Muscle of arm (tissue), 14 donors: ENCODE results near the gene RSPO3. TPM values are rescaled to one million over a fixed set of nuclear protein-coding genes. Genes with fewer than 3 reads are reported as not detected.
"Not testable (repeated sequence)": the region's sequence is repeated elsewhere in the genome, so short reads cannot be mapped to it uniquely, and the experiment has no call there.

ENCODE experiments used
- DNase-seq: peaks from one replicate; pipeline ENCODE4 v3.0.0-alpha.2; 2013
- long read RNA-seq, 11 donors: transcript quantifications; one replicate each; lab custom pipeline, GENCODE V29; 2026
- polyA plus RNA-seq, 12 donors: library from polyadenylated mRNA; unstranded; fragments of 120-200 nt; gene quantifications; one replicate each; pipeline ENCODE4 v1.2.1, GENCODE V29; 2013; ENCODE audit not compliant: insufficient read length in 12 of 12

The RSPO3 gene
- polyA plus RNA-seq: 10 to 100 TPM in 11 of 12 donors, not detected in 1; 11.9 to 26.7 (median 18.2) TPM
- long read RNA-seq, donor 1: 0 reads
- long read RNA-seq, donor 2, partial matches to known transcripts: 0 of 3 reads
- long read RNA-seq, donor 2, other reads (novel, unspliced or antisense): 0 of 3 reads
- long read RNA-seq, donor 3, partial matches to known transcripts: 0 of 3 reads
- long read RNA-seq, donor 3, other reads (novel, unspliced or antisense): 0 of 3 reads
- long read RNA-seq, donor 4, partial matches to known transcripts: 0 of 3 reads
- long read RNA-seq, donor 4, other reads (novel, unspliced or antisense): 0 of 3 reads
- long read RNA-seq, donor 5, partial matches to known transcripts: 0 of 5 reads
- long read RNA-seq, donor 5, other reads (novel, unspliced or antisense): 0 of 5 reads
- long read RNA-seq, donor 6, partial matches to known transcripts: 0 of 2 reads
- long read RNA-seq, donor 6, other reads (novel, unspliced or antisense): 0 of 2 reads
- long read RNA-seq, donor 7, transcript RSPO3-201 (5 exons, 2,697 nt): major isoform, 5 of 5 reads
- long read RNA-seq, donor 7, partial matches to known transcripts: 0 of 5 reads
- long read RNA-seq, donor 7, other reads (novel, unspliced or antisense): 0 of 5 reads
- long read RNA-seq, donor 8, transcript RSPO3-201 (5 exons, 2,697 nt): major isoform, 6 of 7 reads
- long read RNA-seq, donor 8, partial matches to known transcripts: 0 of 7 reads
- long read RNA-seq, donor 8, other reads (novel, unspliced or antisense): 0 of 7 reads
- long read RNA-seq, donor 9, partial matches to known transcripts: 0 of 3 reads
- long read RNA-seq, donor 9, other reads (novel, unspliced or antisense): 0 of 3 reads
- long read RNA-seq, donor 10, partial matches to known transcripts: 0 of 7 reads
- long read RNA-seq, donor 10, other reads (novel, unspliced or antisense): 0 of 7 reads
- long read RNA-seq, donor 11, partial matches to known transcripts: 0 of 4 reads
- long read RNA-seq, donor 11, other reads (novel, unspliced or antisense): 0 of 4 reads

GRCh38 chr6:127118298-127119101 is at the start of gene RSPO3:
TSS of gene RSPO3 (plus strand) at chr6:127118671. CDS start at chr6:127119193, 522 bp downstream.
- DNase-seq: peak; percentile 80

- DNase-seq: no peak
These were observed 48.7 kb upstream of the RSPO3 start for GRCh38 chr6:127069659-127070279.

GRCh38 chr6:127073222-127073621 is 45.2 kb upstream of the RSPO3 start:
- DNase-seq: no peak

- no peak for DNase-seq
These were observed 42.0 kb upstream of the RSPO3 start for GRCh38 chr6:127076466-127076865.

GRCh38 chr6:127077886-127078285 is 40.6 kb upstream of the RSPO3 start:
- no peak for DNase-seq

- DNase-seq: no peak
These were observed 39.8 kb upstream of the RSPO3 start for GRCh38 chr6:127078669-127079068.

GRCh38 chr6:127079681-127080080 is 38.8 kb upstream of the RSPO3 start:
- no peak for DNase-seq

- no peak for DNase-seq
These were observed 38.4 kb upstream of the RSPO3 start for GRCh38 chr6:127080081-127080480.

- DNase-seq: no peak
These were observed 35.1 kb upstream of the RSPO3 start for GRCh38 chr6:127083231-127083962.

- no peak for DNase-seq
These were observed 34.5 kb upstream of the RSPO3 start for GRCh38 chr6:127083963-127084310.

- DNase-seq: no peak
These were observed 33.3 kb upstream of the RSPO3 start for GRCh38 chr6:127085181-127085580.

GRCh38 chr6:127090051-127090450 is 28.4 kb upstream of the RSPO3 start:
- DNase-seq: no peak

- DNase-seq: no peak
These were observed 26.0 kb upstream of the RSPO3 start for GRCh38 chr6:127092466-127092865.

- DNase-seq: no peak
These were observed 23.7 kb upstream of the RSPO3 start for GRCh38 chr6:127094791-127095190.

- DNase-seq: no peak
These were observed 22.3 kb upstream of the RSPO3 start for GRCh38 chr6:127096167-127096566.

GRCh38 chr6:127097442-127097841 is 21.0 kb upstream of the RSPO3 start:
- DNase-seq: not testable (repeated sequence)

GRCh38 chr6:127100510-127101140 is 17.8 kb upstream of the RSPO3 start:
- DNase-seq: no peak

GRCh38 chr6:127102299-127102698 is 16.2 kb upstream of the RSPO3 start:
- DNase-seq: no peak

GRCh38 chr6:127102859-127103258 is 15.6 kb upstream of the RSPO3 start:
- DNase-seq: no peak

GRCh38 chr6:127103482-127103881 is 15.0 kb upstream of the RSPO3 start:
- DNase-seq: no peak
